IPS DF 6.9 (cell line): ENCODE measurements around the gene ZNF699.
"Not testable (repeated sequence)": the region's sequence is repeated elsewhere in the genome, so short reads cannot be mapped to it uniquely, and the experiment has no call there.

ENCODE experiments used
- DNase-seq: peaks from one replicate; pipeline ENCODE4 v3.0.0-alpha.2; 2013; ENCODE audit warnings: low read depth, low spot score
- H3K27ac ChIP-seq: one replicate; pipeline ENCODE4 v1.5.1; 2013; ENCODE audit warnings: low read length, control low read depth
- H3K27me3 ChIP-seq: 2 replicates; pipeline ENCODE4 v1.6.1; 2013; ENCODE audit warnings: mild to moderate bottlenecking, low read length; ENCODE audit not compliant: control insufficient read depth, insufficient read depth
- H3K36me3 ChIP-seq: 2 replicates; pipeline ENCODE4 v1.6.1; 2013; ENCODE audit warnings: low read length; ENCODE audit not compliant: control insufficient read depth, insufficient read depth
- H3K4me1 ChIP-seq: 2 replicates; pipeline ENCODE4 v1.6.1; 2013; ENCODE audit warnings: low read length; ENCODE audit not compliant: control insufficient read depth, insufficient read depth
- H3K4me3 ChIP-seq: 2 replicates; pipeline ENCODE4 v1.5.1; 2013; ENCODE audit warnings: mild to moderate bottlenecking, low read length
- H3K9me3 ChIP-seq: 2 replicates; pipeline ENCODE4 v1.6.1; 2013; ENCODE audit warnings: low read length, inconsistent platforms; ENCODE audit not compliant: control insufficient read depth, insufficient read depth
- WGBS: extraction: QIAGEN DNeasy Blood & Tissue Kit; methylation state at CpG from one replicate; pipeline ENCODE4 v1.1.7; 2013; ENCODE audit warnings: mixed read lengths, missing lambda C conversion rate; ENCODE audit not compliant: insufficient read length, insufficient coverage; 5-methylcytosine and 5-hydroxymethylcytosine counted together

Gene ZNF699

GRCh38 chr19:9323919-9324583 is 14.4 kb upstream of the ZNF699 start, which contains the start of gene ZNF559:
TSS of gene ZNF559 (plus strand) at chr19:9324179. CDS start at chr19:9338550, 14,371 bp downstream.
- H3K4me1 ChIP-seq = no peaks in the 10 kb centered on the region
- H3K9me3 ChIP-seq = peaks cover 3% of the 10 kb centered on the region
- WGBS = no CpG with 5 or more reads among the region's 48 CpGs
- no peaks in the 10 kb centered on the region for H3K27me3 ChIP-seq
- DNase-seq = no peak
- no peak within 1 kb of the TSS for H3K27ac ChIP-seq
- H3K36me3 ChIP-seq = no peaks in the 10 kb centered on the region
- H3K4me3 ChIP-seq = no peak within 1 kb of the TSS

GRCh38 chr19:9323557-9323918 is 13.9 kb upstream of the ZNF699 start:
- Histone ChIP-seq H3K4me3 (no peak overlapping the region), H3K27ac (no peak overlapping the region), H3K27me3 (no peaks in the 10 kb centered on the region), H3K4me1 (no peaks in the 10 kb centered on the region), H3K36me3 (no peaks in the 10 kb centered on the region), H3K9me3 (peaks cover 4% of the 10 kb centered on the region)
- no CpG with 5 or more reads among the region's 9 CpGs for WGBS
- no peak for DNase-seq

- not testable (repeated sequence) for H3K27me3 ChIP-seq, H3K4me3 ChIP-seq, H3K27ac ChIP-seq, H3K36me3 ChIP-seq, H3K9me3 ChIP-seq, H3K4me1 ChIP-seq, DNase-seq
- WGBS = no CpG with 5 or more reads among the region's 10 CpGs
Observed at GRCh38 chr19:9322201-9322600, 12.6 kb upstream of the ZNF699 start.

- not testable (repeated sequence) for H3K27me3 ChIP-seq, DNase-seq, H3K4me3 ChIP-seq, H3K9me3 ChIP-seq, H3K36me3 ChIP-seq, H3K27ac ChIP-seq, H3K4me1 ChIP-seq
- no CpG with 5 or more reads among the region's 14 CpGs for WGBS
Observed at GRCh38 chr19:9321756-9322155, 12.1 kb upstream of the ZNF699 start.

GRCh38 chr19:9321338-9321737 is 11.7 kb upstream of the ZNF699 start:
- H3K27me3 ChIP-seq = no peaks in the 10 kb centered on the region
- no CpG with 5 or more reads among the region's 23 CpGs for WGBS
- H3K9me3 ChIP-seq = peaks cover 4% of the 10 kb centered on the region
- H3K36me3 ChIP-seq = no peaks in the 10 kb centered on the region
- no peaks in the 10 kb centered on the region for H3K4me1 ChIP-seq
- H3K27ac ChIP-seq = no peak overlapping the region
- no peak overlapping the region for H3K4me3 ChIP-seq
- no peak for DNase-seq

- WGBS = no CpG with 5 or more reads among the region's 4 CpGs
- Histone ChIP-seq H3K4me1 (no peaks in the 10 kb centered on the region), H3K36me3 (no peaks in the 10 kb centered on the region), H3K9me3 (peaks cover 2% of the 10 kb centered on the region; the same call in 1 of the 2 replicates), H3K4me3 (no peak overlapping the region), H3K27ac (no peak overlapping the region), H3K27me3 (no peaks in the 10 kb centered on the region)
- DNase-seq = no peak
Observed at GRCh38 chr19:9313756-9314155, 4.1 kb upstream of the ZNF699 start.

- Histone ChIP-seq H3K4me3 (peak overlapping the region; percentile 73; the same call in 1 of the 2 replicates), H3K4me1 (no peaks in the 10 kb centered on the region; the same call in 1 of the 2 replicates), H3K27ac (no peak overlapping the region), H3K36me3 (no peaks in the 10 kb centered on the region), H3K27me3 (no peaks in the 10 kb centered on the region), H3K9me3 (no peaks in the 10 kb centered on the region; the same call in 1 of the 2 replicates)
- WGBS = no CpG with 5 or more reads among the region's 13 CpGs
- peak; percentile 55 for DNase-seq
Observed at GRCh38 chr19:9309974-9310446, 372 bp upstream of the ZNF699 start.

- Histone ChIP-seq H3K36me3 (no peaks in the 10 kb centered on the region), H3K9me3 (no peaks in the 10 kb centered on the region), H3K4me1 (no peaks in the 10 kb centered on the region; the same call in 1 of the 2 replicates), H3K4me3 (no peak overlapping the region), H3K27me3 (no peaks in the 10 kb centered on the region), H3K27ac (no peak overlapping the region)
- no peak for DNase-seq
- no CpG with 5 or more reads among the region's 10 CpGs for WGBS
Observed at GRCh38 chr19:9308091-9308770, 1.4 kb downstream of the ZNF699 start.

- no peaks in the 10 kb centered on the region for H3K9me3 ChIP-seq
- no peaks in the 10 kb centered on the region for H3K36me3 ChIP-seq
- no CpG with 5 or more reads among the region's 1 CpG for WGBS
- no peaks in the 10 kb centered on the region for H3K27me3 ChIP-seq
- DNase-seq = no peak
- no peaks in the 10 kb centered on the region; the same call in 1 of the 2 replicates for H3K4me1 ChIP-seq
- no peak overlapping the region for H3K4me3 ChIP-seq
- no peak overlapping the region for H3K27ac ChIP-seq
Observed at GRCh38 chr19:9306443-9306842, 3.2 kb downstream of the ZNF699 start.

GRCh38 chr19:9296336-9296735 is 13.3 kb downstream of the ZNF699 start:
- no peak overlapping the region for H3K4me3 ChIP-seq
- H3K27me3 ChIP-seq = no peaks in the 10 kb centered on the region
- no CpG with 5 or more reads among the region's 2 CpGs for WGBS
- H3K9me3 ChIP-seq = peaks cover 6% of the 10 kb centered on the region
- H3K36me3 ChIP-seq = peaks cover 9% of the 10 kb centered on the region; the same call in 1 of the 2 replicates
- H3K27ac ChIP-seq = no peak overlapping the region
- no peaks in the 10 kb centered on the region for H3K4me1 ChIP-seq
- no peak for DNase-seq
